Measurements from ENCODE around the gene ENOX1. TPM values are rescaled to one million over a fixed set of nuclear protein-coding genes. Genes with fewer than 3 reads are reported as not detected.
A peak's percentile ranks its signal among the peaks of the same experiment; 100 is the strongest.

ENOX1 gene
- total and polyA plus RNA-seq, 7 donors = 0.34 to 7.1 (median 1.1) TPM

- H3K4me3 ChIP-seq = no peak overlapping the region
- ATAC-seq (peak; percentile 38 to 53 (median 46)), DNase-seq (no peak)
- no peak for TF ChIP-seq CTCF (IDR thresholded peaks at IDR 0.05)
- H3K9me3 ChIP-seq = no peaks in the 10 kb centered on the region
- intact Hi-C loops (cut with DNase I) = no loop called here
- WGBS, 3 donors = 38 to 63% (median 53%) methylated on average over 3 of the region's 3 CpGs
- H3K27ac ChIP-seq = peak overlapping the region; percentile 76
- H3K27me3 ChIP-seq (ENCODE audit: insufficient read depth in 3 of 3, low read length in 2 of 3) = no peaks in the 10 kb centered on the region
- peaks cover 35% of the 10 kb centered on the region for H3K4me1 ChIP-seq
- H3K36me3 ChIP-seq (ENCODE audit: insufficient read depth in 1 of 2, low read depth in 1 of 2) = no peaks in the 10 kb centered on the region
These were observed 352.6 kb downstream of the ENOX1 start for GRCh38 chr13:43434191-43434590.

GRCh38 chr13:43433691-43434141 is 353.1 kb downstream of the ENOX1 start:
- no peak for TF ChIP-seq CTCF (IDR thresholded peaks at IDR 0.05)
- DNase-seq = no peak
- H3K9me3 ChIP-seq = no peaks in the 10 kb centered on the region
- peaks cover 37% of the 10 kb centered on the region for H3K4me1 ChIP-seq
- intact Hi-C loops (cut with DNase I) = no loop called here
- WGBS, 3 donors = 23 to 46% (median 36%) methylated on average over 1 of the region's 1 CpG
- H3K36me3 ChIP-seq (ENCODE audit: insufficient read depth in 1 of 2, low read depth in 1 of 2) = no peaks in the 10 kb centered on the region
- peak overlapping the region; percentile 76 for H3K27ac ChIP-seq
- no peak overlapping the region for H3K4me3 ChIP-seq
- no peaks in the 10 kb centered on the region for H3K27me3 ChIP-seq (ENCODE audit: insufficient read depth in 3 of 3, low read length in 2 of 3)
- ATAC-seq = peak; percentile 76 to 92 (median 84)

- WGBS, 3 donors = 46 to 55% (median 48%) methylated on average over 5 of the region's 5 CpGs
- H3K9me3 ChIP-seq = no peaks in the 10 kb centered on the region
- no peaks in the 10 kb centered on the region for H3K27me3 ChIP-seq (ENCODE audit: insufficient read depth in 3 of 3, low read length in 2 of 3)
- H3K27ac ChIP-seq = peak overlapping the region; percentile 76
- no peak for DNase-seq
- intact Hi-C loops (cut with DNase I) = no loop called here
- TF ChIP-seq CTCF (IDR thresholded peaks at IDR 0.05) = no peak
- no peak overlapping the region for H3K4me3 ChIP-seq
- no peaks in the 10 kb centered on the region for H3K36me3 ChIP-seq (ENCODE audit: insufficient read depth in 1 of 2, low read depth in 1 of 2)
- ATAC-seq = peak; percentile 7 to 49 (median 24)
- peaks cover 39% of the 10 kb centered on the region for H3K4me1 ChIP-seq
These were observed 353.8 kb downstream of the ENOX1 start for GRCh38 chr13:43432958-43433357.

GRCh38 chr13:43431841-43432240 is 354.9 kb downstream of the ENOX1 start:
- Histone ChIP-seq H3K9me3 (no peaks in the 10 kb centered on the region), H3K4me1 (peaks cover 39% of the 10 kb centered on the region), H3K27ac (peak overlapping the region; percentile 76), H3K27me3 (ENCODE audit: insufficient read depth in 3 of 3, low read length in 2 of 3) (no peaks in the 10 kb centered on the region), H3K36me3 (ENCODE audit: insufficient read depth in 1 of 2, low read depth in 1 of 2) (no peaks in the 10 kb centered on the region), H3K4me3 (no peak overlapping the region)
- ATAC-seq = peak in 1 of 4 donors; percentile 3
- intact Hi-C loops (cut with DNase I) = no loop called here
- no peak for TF ChIP-seq CTCF (IDR thresholded peaks at IDR 0.05)
- 84 to 95% (median 91%) methylated on average over 8 of the region's 8 CpGs for WGBS, 3 donors
- no peak for DNase-seq

- H3K4me3 ChIP-seq = no peak overlapping the region
- H3K27me3 ChIP-seq (ENCODE audit: insufficient read depth in 3 of 3, low read length in 2 of 3) = no peaks in the 10 kb centered on the region
- no peaks in the 10 kb centered on the region for H3K36me3 ChIP-seq (ENCODE audit: insufficient read depth in 1 of 2, low read depth in 1 of 2)
- H3K4me1 ChIP-seq = peaks cover 39% of the 10 kb centered on the region
- no peak for TF ChIP-seq CTCF (IDR thresholded peaks at IDR 0.05)
- WGBS, 3 donors = 51 to 78% (median 60%) methylated on average over 4 of the region's 4 CpGs
- no peaks in the 10 kb centered on the region for H3K9me3 ChIP-seq
- peak overlapping the region; percentile 76 for H3K27ac ChIP-seq
- no peak for DNase-seq
- ATAC-seq = peak; percentile 24 to 83 (median 54)
- intact Hi-C loops (cut with DNase I) = no loop called here
These were observed 355.5 kb downstream of the ENOX1 start for GRCh38 chr13:43431290-43431716.
